GM21619 (cell line): Measurements from ENCODE around the gene KRTAP5-6.

Experiments used
- ATAC-seq: cut with Tn5 transposase; IDR thresholded peaks from one replicate; pipeline ENCODE4 v1.9.1; 2021; ENCODE audit not compliant: unreplicated experiment

Gene KRTAP5-6

GRCh38 chr11:1696608-1697570, at the start of gene KRTAP5-6:
Gene KRTAP5-6, plus strand, starts transcription at chr11:1697195. Its CDS starts 51 bp downstream, at chr11:1697246.
- ATAC-seq, result no peak

- ATAC-seq, result no peak
Observed at GRCh38 chr11:1647901-1648652, 48.9 kb upstream of the KRTAP5-6 start.

- ATAC-seq, result no peak
Observed at GRCh38 chr11:1648653-1649420, 48.2 kb upstream of the KRTAP5-6 start.

GRCh38 chr11:1650034-1650917, 46.7 kb upstream of the KRTAP5-6 start:
- no peak for ATAC-seq

GRCh38 chr11:1650918-1651262, 46.1 kb upstream of the KRTAP5-6 start:
- no peak for ATAC-seq

GRCh38 chr11:1651411-1651980, 45.5 kb upstream of the KRTAP5-6 start:
- ATAC-seq, result no peak

GRCh38 chr11:1652026-1652425, 45.0 kb upstream of the KRTAP5-6 start:
- no peak for ATAC-seq

- no peak for ATAC-seq
Observed at GRCh38 chr11:1652442-1652770, 44.6 kb upstream of the KRTAP5-6 start.

GRCh38 chr11:1652771-1653540, 44.0 kb upstream of the KRTAP5-6 start:
- ATAC-seq, result no peak

- ATAC-seq, result no peak
Observed at GRCh38 chr11:1653541-1654387, 43.2 kb upstream of the KRTAP5-6 start.

GRCh38 chr11:1654388-1655167, 42.4 kb upstream of the KRTAP5-6 start:
- ATAC-seq, result no peak

- ATAC-seq, result no peak
Observed at GRCh38 chr11:1655168-1656060, 41.6 kb upstream of the KRTAP5-6 start.

GRCh38 chr11:1656061-1656441, 40.9 kb upstream of the KRTAP5-6 start:
- no peak for ATAC-seq

GRCh38 chr11:1656670-1657069, 40.3 kb upstream of the KRTAP5-6 start:
- ATAC-seq, result no peak

- ATAC-seq, result no peak
Observed at GRCh38 chr11:1659506-1659905, 37.5 kb upstream of the KRTAP5-6 start.

GRCh38 chr11:1660111-1660867, 36.7 kb upstream of the KRTAP5-6 start:
- ATAC-seq, result no peak
